ENCODE data around the gene WNT7B.

The WNT7B gene

GRCh38 chr22:45884201-45885062 is 92.5 kb downstream of the WNT7B start:
- DNase-seq = no peak

- DNase-seq = no peak
Measured at GRCh38 chr22:45883811-45884170, 93.2 kb downstream of the WNT7B start.

- DNase-seq = no peak
Measured at GRCh38 chr22:45882881-45883810, 93.8 kb downstream of the WNT7B start.

GRCh38 chr22:45881524-45881875 is 95.5 kb downstream of the WNT7B start:
- no peak for DNase-seq

- DNase-seq = no peak
Measured at GRCh38 chr22:45880716-45881523, 96.0 kb downstream of the WNT7B start.

- DNase-seq = no peak
Measured at GRCh38 chr22:45880091-45880715, 96.8 kb downstream of the WNT7B start.

- no peak for DNase-seq
Measured at GRCh38 chr22:45879552-45879949, 97.4 kb downstream of the WNT7B start.

GRCh38 chr22:45878901-45879551 is 97.9 kb downstream of the WNT7B start:
- DNase-seq = no peak

- no peak for DNase-seq
Measured at GRCh38 chr22:45878051-45878781, 98.7 kb downstream of the WNT7B start.

- DNase-seq = no peak
Measured at GRCh38 chr22:45877651-45878050, 99.3 kb downstream of the WNT7B start.

- no peak for DNase-seq
Measured at GRCh38 chr22:45877036-45877380, 100.0 kb downstream of the WNT7B start.

GRCh38 chr22:45876136-45877035 is 100.6 kb downstream of the WNT7B start:
- DNase-seq = no peak

GRCh38 chr22:45872659-45873263 is 104.2 kb downstream of the WNT7B start:
- no peak for DNase-seq

GRCh38 chr22:45871721-45872120 is 105.2 kb downstream of the WNT7B start:
- no peak for DNase-seq

Data from activated CD8-positive, alpha-beta memory T cell treated with anti-CD3 and anti-CD28 coated beads, Interleukin-2, amount 50 U/mL, for 48 hours (primary cell).